GM19468 (cell line): ENCODE data around the gene PRRC2B.
"Not testable (repeated sequence)": the region's sequence is repeated elsewhere in the genome, so short reads cannot be mapped to it uniquely, and the experiment has no call there.

Experiments
- ATAC-seq: cut with Tn5 transposase; IDR thresholded peaks from one replicate; pipeline ENCODE4 v1.9.1; 2021; ENCODE audit warnings: mild to moderate bottlenecking, moderate library complexity, moderate number of reproducible peaks; ENCODE audit not compliant: unreplicated experiment; ENCODE audit errors: extremely low read depth

The PRRC2B gene

DNA sequence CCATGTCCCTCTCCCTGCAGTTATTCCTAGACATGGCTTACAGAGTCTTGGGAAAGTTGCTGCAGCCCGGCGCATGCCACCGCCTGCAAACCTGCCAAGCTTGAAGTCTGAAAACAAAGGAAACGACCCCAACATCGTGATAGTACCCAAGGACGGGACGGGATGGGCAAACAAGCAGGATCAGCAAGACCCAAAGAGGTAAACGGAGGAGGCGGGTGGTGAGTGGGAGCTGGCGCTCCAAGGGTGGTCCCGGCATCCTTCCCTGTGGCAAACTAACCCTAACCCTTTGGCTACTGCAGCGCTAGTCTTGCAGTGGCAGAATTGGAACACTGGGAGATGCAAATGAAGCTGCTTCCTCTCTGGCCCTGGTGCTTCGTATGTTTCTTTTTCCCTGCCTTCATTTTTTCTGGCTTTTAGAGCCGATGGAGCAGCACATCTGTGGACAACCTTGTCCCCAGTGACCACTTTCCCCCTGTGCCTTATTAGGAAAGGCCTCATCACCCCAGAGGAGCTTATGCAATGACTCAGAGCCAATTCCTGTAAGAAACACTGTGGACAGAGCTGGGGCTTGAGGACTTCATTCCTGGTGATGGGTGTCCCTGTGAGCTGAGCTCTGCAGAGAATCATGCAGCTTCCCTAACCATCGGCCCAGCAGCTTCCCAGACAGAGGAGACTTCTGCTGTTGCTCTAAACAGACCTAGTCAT is 38.9 kb downstream of the PRRC2B start:
- no peak for ATAC-seq

DNA sequence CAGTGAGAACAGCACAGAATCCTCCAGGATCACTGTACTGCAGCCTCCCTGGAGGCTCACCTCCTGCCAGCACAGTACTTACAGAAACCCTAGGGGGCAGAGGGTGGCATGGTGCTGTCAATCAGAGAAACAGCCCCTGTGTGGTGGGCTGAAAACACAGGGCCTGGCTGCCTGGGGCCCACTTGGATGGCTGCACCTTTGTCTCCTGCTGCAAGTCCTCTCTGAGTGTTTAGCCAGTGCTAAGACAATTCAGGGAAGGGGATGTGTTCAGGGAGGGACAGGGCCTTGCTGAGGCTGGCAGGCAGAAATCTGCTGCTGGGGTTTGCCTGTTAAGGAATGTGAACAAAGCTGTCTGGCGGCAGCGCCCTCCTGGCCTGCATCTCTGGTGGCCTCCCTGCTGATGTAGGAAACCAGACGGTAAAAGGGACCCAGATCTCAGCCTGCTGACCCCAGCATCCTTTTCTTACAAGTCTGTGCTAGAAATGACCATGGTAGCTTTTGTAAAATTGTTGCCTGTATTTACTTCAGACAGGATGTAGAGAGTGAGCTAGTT is 39.5 kb downstream of the PRRC2B start:
- no peak for ATAC-seq

DNA sequence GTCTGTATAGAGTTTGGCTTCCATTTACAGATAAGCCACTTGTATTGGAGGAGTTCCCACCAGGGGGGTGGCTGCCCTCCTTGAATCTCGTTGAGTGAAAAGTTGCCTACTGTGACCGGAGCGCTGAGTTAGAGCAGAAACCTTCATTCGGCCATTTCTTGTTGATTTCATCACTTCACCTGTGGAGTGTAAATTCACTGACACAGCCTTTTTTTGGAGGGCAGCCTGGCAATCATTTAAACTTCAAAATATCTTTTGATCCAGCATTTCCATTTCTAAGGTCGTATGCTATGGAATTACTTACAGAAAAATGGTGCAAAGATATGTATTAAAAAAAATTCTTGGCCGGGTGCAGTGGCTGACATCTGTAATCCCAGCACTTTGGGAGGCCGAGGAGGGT is 40.8 kb downstream of the PRRC2B start:
- ATAC-seq: no peak

DNA sequence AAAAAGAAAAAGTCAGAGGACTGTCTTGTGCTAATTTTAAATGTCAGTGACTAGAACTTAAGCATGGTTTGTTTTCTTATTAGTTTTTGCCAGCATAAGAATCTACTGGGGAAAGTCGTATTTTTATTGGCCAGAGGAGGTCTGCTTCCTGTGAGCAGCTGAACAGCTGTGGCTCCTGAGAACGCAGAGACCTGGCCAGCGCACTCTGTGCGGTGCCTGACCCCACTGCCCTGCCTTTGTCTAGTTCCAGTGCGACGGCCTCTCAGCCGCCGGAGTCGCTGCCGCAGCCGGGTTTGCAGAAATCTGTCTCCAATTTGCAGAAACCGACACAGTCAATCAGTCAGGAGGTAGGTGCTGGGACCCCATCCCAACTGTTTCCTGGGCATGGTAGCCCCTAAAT is 42.5 kb downstream of the PRRC2B start:
- no peak for ATAC-seq

DNA sequence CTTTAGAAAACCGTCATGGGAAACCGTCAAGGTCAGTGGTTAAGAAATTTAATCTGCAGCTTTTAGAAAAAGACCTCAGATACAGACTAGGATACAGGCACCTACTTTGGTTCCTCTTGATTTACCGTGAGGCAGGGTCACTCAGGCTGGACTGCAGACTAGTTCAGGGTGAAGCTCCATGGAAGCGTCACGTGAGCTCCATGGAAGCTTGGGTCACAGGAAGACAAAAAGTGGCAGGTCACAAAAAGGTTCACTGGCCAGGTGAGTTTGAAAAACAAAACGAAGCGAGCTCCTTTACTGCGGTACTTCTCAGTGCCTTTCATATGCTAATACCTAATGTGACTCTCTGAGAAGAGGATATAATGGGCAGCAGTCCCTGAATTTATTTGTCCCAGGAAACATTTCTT is 43.0 kb downstream of the PRRC2B start:
- ATAC-seq: no peak

DNA sequence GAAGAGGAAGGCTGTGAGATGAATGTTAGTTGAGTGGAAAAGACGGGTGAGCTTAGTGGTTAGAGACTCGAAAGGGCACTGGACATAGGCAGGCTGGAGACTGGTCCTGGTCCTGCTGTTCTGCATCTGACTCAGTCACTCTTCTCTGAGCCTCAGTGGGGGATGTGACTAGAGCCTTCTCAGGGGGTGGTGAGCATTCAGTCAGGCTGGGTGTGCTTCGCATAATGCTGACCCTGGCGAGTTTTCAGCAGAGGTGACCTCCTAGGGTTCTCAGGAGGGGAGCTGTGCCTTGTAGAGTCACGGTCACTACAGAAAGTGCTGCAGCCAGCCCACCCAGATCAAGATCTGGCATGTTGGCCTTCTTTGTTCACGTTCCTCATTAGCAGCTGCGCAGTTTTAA is 44.3 kb downstream of the PRRC2B start:
- ATAC-seq: no peak

DNA sequence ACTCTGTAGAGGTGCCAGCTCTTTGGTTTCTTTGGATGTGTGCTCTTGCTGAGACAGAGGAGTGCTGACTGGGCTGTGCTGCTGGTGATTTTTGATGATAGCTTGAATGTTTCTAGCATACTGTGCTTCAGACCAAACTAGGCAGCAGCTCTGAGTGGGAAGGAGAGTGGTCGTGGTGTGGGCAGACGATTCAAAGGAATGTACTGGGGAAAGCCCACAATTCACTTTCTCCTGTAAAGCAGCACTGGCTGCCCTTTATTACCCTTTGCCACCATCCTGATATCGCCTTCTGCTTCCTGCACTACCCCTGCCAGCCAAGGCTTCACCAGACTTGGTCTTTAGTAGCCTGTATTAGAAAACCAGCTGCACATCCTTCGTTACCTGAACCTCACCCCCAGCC is 45.3 kb downstream of the PRRC2B start:
- ATAC-seq: no peak

DNA sequence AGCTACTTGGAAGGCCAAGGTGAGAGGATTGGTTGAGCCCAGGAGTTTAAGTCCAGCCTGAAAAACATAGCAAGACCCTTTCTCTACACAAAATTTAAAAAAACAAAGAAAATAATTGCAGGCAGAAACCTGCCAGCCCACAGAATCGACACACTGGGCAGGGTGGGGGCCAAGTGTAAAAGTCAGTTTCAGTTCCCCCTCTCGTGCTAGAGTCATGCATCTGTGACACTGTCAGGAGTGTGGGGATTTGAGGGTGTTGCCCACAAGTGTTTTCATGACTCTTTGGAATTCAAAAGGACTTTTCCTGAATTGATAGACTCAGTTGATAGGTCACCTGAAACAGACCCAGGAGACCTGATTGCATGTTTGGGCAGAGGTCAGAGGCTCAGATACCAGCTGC is 47.6 kb downstream of the PRRC2B start:
- no peak for ATAC-seq

DNA sequence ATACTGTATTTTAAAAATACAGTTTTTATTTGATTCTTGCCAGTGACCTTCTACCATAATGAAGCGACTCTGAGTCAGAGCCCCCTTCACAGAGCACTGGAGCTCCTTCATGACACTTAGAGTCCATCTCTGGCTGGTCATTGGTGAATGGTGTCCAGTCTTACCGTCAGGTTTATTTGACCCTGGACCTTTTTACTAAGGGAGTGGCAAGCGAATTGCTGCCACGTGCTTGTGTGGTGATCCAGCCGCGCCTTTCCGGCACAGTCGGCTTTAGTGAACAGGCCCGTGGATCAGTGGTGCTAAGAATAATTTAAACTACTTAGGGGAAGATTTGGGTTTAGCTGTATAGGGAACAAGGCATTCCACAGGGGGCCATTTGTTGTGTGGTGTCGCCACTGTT is 48.5 kb downstream of the PRRC2B start:
- no peak for ATAC-seq

DNA sequence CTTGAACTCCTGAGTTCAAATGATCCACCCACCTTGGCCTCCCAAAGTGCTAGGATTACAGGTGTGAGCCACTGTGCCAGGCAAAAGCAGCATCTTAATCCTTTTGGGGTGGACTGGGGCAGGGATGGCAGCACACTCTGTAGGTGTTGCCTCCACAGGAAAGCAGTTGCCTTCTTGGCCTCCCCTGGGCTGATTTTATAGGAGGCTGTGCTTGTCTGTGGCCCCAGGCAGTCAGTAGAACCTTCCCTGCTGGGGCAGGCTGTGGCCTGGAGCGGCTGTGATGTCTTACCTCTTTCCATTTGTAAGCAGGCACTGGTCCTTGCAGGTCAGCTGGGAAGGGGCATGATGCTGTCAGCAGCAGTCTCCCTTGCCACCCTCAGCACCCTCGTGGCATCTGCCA is 49.8 kb downstream of the PRRC2B start:
- ATAC-seq: no peak

DNA sequence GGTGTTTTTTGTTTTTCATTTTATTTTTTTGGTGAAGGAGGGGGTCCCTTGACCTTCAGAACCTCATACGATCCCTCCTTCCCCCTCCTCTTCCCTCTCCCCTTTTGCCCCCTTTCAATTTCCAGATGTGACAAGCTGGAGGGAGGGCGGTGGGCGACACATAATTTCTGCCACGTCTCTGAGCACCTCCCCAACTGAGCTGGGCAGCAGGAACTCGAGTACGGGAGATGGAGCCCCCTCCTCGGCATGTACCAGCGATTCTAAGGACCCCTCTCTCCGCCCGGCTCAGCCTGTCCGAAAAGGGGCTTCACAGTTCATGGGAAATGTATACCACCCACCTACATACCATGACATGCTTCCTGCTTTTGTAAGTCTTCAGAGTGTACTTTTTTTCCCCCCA is 52.4 kb downstream of the PRRC2B start:
- no peak for ATAC-seq

DNA sequence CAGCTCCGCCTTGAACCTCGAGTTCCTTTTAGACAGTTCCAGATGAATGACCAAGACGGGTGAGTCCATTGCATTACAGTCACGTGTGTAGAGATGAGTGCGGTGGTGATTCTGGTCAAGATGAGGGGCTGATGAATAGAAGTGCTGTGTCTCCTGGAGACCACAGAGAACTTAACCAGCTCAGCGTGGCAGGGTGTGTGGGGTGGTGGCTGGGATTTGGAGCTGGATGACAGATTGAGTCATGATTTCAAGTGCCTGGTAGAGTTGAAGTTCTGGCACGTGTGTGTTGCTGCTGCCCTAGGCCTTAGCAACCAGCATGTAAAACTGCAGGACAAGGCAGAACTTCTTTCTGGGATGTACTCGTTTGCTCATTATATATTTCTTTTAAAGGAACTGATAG is 53.3 kb downstream of the PRRC2B start:
- ATAC-seq: no peak

DNA sequence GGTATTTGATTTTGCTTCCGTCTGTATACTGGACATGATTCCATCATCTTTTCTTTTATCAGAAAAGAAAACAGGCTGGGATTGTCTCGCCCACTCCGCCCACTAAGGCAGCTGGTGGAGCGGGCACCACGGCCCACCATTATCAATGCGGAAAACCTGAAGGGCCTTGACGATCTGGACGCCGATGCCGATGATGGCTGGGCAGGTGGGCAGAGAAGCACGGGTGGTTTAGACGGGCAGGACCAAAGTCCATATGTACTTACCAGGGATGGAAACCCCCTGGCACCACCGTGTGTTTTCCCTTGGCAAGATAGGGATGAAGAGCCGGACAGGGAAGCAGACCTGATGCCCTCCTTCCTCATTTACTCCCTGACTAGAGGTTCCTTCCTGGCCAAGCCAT is 53.7 kb downstream of the PRRC2B start:
- no peak for ATAC-seq

DNA sequence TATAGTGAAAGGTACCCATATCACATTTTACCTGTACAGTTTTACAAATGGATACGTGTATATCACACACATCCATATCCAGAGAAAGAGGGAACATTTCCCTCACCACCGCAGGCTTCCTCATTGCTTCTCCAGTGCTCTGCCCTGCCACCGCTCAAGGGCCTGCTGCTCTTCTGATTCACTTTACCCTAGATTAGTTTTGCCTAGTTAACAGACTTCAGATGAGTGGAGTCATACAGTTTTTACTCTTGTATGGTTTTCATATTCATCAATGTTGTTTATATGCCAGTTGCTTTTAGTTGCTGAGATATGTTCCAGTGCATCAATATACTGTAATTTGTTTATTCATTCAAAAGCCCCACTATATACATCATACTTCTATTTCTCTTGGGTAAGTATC is 54.9 kb downstream of the PRRC2B start:
- no peak for ATAC-seq

DNA sequence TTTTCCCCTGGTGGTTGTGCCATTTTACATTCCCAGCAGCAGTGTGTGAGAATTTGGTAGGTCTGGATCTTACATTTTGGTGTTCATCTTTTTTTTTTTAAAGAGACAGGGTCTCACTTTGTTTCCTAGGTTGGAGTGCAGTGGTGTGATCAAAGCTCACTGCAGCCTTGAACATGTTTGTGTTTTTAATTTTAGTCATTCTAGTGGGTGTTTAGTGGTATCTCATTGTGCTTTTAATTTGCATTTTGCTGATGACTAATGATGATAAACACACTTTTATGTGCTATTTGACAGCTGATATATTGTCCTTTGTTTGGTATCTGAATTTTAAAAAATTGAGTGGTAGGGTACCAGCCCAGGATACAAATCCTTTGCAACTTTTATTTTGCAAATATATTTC is 55.4 kb downstream of the PRRC2B start:
- no peak for ATAC-seq

DNA sequence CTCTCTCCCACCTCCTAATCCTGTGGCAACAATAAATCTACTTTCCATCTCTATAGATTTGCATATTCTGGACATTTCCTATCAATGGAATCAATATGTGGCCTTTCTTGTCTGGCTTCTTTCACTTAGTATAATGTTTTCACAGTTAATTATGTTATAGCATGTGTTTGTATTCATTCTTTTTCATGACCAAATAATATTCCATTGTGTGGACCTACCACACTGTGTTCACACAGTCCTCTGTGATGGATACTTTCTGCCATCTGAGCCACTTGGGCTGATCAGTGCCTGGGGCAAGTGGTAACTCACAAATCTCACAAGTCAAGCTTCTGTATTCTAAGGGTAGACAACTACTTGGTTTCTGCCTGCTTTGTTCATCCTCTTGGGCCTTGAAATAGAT is 60.1 kb downstream of the PRRC2B start:
- ATAC-seq: no peak

DNA sequence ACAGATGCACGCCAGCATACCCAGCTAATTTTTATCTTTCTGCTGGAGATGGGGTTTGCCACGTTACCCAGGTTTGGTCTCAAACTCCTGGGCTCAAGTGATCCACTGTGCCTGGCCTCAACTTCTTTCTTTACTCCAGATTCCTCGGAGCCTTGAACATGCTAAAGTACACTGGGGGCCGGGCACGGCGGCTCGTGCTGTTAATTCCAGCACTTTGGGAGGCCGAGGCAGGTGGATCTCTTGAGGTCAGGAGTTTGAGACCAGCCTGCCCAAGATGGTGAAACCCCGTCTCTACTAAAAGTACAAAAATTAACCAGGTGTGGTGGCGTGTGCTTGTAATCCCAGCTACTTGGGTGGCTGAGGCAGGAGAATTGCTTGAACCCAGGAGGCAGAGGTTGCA is 61.8 kb downstream of the PRRC2B start:
- not testable (repeated sequence) for ATAC-seq

DNA sequence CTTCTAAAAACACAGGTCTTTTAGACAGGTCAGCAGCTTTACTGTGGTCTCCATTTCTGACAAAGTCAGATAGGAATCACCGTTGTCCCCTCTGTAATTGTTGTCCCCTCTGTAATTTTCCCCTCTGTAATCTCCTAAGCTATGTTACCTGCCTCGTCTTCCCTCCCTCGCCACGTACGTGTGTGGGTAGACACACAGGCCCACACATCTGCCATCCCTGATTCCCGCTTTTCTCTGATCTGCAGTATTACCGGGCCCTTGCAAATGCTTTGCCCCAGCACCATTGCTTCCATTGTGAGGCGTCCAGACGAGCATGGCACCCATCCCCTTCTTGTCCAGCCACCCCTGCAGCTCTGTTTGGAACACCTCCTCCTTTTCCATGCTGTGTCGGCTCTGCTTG is 63.9 kb downstream of the PRRC2B start:
- ATAC-seq: no peak

DNA sequence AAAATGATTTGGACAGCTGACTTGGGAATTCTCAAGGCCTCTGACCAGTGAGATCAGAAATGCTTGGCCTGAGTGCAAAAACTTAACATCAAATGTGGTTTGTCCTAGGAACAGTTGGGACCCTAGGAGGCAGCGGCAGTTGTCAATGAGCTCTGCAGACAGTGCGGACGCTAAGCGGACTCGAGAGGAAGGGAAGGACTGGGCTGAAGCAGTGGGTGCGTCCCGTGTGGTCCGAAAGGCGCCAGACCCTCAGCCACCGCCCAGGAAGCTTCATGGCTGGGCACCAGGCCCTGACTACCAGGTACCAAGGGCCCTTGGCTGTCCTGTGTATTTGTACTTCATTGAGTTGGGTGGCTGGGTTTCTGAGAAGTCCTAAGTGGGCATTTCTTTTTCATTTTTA is 65.2 kb downstream of the PRRC2B start:
- no peak for ATAC-seq

DNA sequence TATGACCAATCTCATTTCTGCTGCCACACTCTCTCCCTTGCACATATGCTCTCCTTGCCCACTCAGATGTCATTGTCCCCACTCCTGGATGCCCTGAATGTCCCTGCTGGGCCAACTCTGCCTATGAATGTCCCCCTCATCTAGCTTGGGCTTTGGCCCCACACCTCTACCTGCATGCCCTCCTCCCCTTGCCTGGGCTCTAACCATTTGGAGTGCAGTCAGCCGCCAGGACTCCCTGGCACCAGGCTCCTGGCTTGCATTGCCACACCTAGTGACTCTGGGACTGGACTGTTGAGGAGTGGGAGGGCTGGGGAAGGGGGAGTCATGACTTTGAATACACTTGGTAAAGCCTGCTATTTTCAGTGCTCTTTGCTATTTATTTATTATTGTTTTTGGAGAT is 67.3 kb downstream of the PRRC2B start:
- ATAC-seq: no peak

DNA sequence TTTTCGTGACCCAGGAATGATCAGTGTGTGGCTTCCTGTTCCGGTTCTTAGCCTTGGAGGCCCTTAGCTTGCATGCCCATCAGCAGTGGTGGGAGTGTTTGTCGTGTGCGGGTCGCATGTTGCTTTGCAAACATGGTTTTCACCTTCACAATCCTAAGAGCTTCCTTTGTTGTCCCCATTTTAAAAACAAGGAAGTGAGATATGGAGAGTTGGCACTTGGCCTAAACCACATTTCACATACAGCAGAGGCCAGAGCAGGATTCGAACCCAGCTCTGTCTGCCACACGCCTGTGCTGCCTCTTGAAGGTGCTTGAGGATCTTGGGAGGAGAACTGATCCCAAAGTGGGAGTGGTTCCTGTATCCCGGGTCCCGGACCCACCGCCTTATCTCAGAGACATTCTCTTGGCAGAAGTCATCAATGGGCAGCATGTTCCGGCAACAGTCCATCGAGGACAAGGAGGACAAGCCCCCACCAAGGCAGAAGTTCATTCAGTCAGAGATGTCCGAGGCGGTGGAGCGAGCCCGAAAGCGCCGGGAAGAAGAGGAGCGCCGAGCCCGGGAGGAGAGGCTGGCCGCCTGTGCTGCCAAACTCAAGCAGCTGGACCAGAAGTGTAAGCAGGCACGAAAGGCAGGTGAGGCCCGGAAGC is 70.6 kb downstream of the PRRC2B start:
- no peak for ATAC-seq

DNA sequence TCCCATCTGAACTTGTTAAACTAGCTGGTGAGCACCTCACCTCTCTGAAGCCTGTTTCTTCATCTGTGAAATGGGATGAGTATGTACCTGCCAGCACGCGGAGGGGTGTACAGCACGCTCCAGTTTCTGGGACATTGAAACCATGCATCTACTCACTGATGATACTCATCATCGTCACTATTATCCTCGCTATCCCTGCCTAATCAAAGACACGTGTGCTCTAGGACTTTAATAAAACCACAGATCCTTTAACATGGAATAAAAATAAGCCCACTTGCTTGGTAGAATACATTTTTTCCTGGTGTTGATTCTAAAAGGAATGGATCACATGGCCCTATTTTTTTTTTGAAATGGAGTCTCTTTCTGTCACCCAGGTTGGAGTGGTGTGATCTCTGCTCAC is 71.5 kb downstream of the PRRC2B start:
- no peak for ATAC-seq
